ENCODE measurements around the gene JAGN1.

DNA sequence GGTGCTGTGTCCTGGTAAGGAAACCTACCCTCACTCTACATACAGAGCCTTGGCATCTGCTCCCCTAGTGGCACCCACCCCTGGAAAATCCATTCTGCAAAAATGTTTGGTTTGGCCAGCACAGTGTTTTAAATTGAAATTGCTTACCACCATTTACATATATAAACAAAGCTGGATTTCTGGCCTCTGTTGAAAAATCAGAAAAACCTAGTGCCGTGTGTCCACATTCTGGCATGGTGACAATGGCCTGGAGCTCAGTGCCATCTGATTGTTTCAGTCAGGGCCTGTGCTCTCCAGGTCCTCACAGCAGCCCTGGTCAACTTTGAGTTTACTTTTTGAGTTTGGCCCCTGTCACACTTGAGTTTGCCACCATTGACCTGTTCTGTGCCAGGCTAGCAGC lies 23.6 kb downstream of the JAGN1 start:
- no peak for TF ChIP-seq MAX (IDR thresholded peaks at IDR 0.05; ENCODE audit: low read depth)
- TF ChIP-seq EP300 (IDR thresholded peaks at IDR 0.05; ENCODE audit: borderline replicate concordance in 1 of 2, low read depth in 1 of 2, low read length in 1 of 2): no peak
- TF ChIP-seq TAF1 (IDR thresholded peaks at IDR 0.05; ENCODE audit: borderline replicate concordance, low read depth, low read length): no peak
- TF ChIP-seq JUND (IDR thresholded peaks at IDR 0.05): no peak
- no peak for TF ChIP-seq CTCF (IDR thresholded peaks at IDR 0.05)
- TF ChIP-seq REST (IDR thresholded peaks at IDR 0.05; ENCODE audit: low read depth, low read length): no peak
- TF ChIP-seq MXI1 (IDR thresholded peaks at IDR 0.05; ENCODE audit: low read depth, low read length): no peak
- no peak for TF ChIP-seq CHD2 (IDR thresholded peaks at IDR 0.05; ENCODE audit: low read length, partially characterized antibody)
- no peak for TF ChIP-seq SIN3A (IDR thresholded peaks at IDR 0.05; ENCODE audit: borderline replicate concordance, low read depth, low read length)
